GM19351 (cell line): ENCODE results near the gene CXorf38.
"Not testable (repeated sequence)": the region's sequence is repeated elsewhere in the genome, so short reads cannot be mapped to it uniquely, and the experiment has no call there.

Experiments used
- ATAC-seq: cut with Tn5 transposase; IDR thresholded peaks from one replicate; pipeline ENCODE4 v1.9.1; 2021; ENCODE audit warnings: mild to moderate bottlenecking, moderate library complexity; ENCODE audit not compliant: unreplicated experiment

The CXorf38 gene

GRCh38 chrX:40632199-40632598, 15.2 kb downstream of the CXorf38 start:
- no peak for ATAC-seq

DNA sequence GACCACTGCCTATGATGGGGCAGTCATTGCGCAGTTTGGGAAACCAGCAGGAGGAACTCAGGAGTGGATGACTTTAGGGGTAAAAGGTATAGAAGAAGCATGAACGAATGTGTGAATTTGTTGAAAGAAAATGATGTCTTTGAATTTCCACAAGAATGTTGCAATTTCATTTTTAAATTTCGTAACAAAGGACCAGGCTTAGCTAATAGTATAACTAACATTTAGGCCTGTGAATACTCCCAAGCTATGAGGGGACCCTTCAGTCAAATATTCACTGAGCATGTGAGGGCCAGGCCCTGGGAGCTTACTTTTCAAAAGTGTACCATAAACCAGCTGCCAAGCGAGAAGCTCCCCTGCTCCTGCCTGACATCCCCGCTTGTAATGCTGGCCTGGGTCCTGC, 18.9 kb downstream of the CXorf38 start:
- ATAC-seq, result no peak

DNA sequence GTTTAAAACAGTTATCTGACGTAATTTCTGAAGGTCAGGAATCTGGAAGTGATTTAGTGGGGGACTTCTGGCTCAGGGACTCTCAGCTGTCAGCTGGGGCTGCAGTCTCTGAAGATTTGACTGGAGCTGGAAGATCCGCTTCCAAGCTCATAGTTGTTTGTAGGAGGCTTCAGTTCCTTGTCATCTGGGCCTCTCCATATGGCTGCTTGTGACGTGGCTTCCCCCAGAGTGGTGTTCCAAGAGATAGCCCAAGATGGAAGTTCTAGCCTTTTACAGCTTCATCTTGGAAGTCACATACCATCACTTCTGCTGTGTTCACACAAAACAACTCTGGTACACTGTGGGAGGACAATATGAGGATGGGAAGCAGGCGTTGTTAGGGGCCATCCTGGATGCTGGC, 22.1 kb downstream of the CXorf38 start:
- ATAC-seq, result no peak

- ATAC-seq, result no peak
Observed at GRCh38 chrX:40623665-40624064, 23.7 kb downstream of the CXorf38 start.

- no peak for ATAC-seq
Observed at GRCh38 chrX:40623139-40623536, 24.2 kb downstream of the CXorf38 start, which contains the start of gene MPC1L. Gene MPC1L (plus strand): TSS chrX:40623428. CDS start chrX:40623566, 138 bp downstream.

GRCh38 chrX:40622479-40623138, 24.8 kb downstream of the CXorf38 start:
- ATAC-seq, result no peak

GRCh38 chrX:40617566-40617965, 29.8 kb downstream of the CXorf38 start:
- no peak for ATAC-seq

DNA sequence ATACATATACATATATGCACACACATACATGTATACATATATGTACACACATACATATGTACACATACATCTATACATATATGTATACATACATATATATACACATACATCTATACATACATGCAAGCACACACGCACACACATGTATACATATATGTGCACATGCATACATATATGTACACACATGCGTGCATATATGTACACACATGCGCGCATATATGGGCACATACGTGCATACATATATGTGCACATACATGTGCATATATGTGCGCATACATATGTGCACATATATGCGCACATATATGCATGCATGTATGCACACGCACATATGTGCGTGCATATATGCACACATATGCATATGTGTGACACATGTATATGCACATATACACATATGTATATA, 31.4 kb downstream of the CXorf38 start:
- ATAC-seq, result no peak

DNA sequence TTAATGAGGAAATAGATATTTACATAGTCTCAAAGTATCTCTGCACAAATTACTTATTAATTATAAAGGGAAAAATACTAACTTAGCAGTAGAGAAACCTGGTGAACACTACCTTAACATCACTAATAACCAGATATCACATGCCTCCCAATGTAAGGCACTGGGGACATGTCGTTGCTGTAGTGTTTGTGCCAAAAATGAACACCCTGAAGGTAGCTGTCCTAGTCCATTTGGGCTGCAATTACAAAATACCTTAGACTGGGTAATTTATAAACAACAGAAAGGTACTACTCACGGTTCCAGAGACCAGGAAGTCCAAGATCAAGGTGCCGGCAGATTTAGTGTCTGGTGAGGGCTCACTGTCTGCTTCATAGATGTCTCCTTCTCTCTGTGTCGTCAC, 34.9 kb downstream of the CXorf38 start:
- no peak for ATAC-seq

DNA sequence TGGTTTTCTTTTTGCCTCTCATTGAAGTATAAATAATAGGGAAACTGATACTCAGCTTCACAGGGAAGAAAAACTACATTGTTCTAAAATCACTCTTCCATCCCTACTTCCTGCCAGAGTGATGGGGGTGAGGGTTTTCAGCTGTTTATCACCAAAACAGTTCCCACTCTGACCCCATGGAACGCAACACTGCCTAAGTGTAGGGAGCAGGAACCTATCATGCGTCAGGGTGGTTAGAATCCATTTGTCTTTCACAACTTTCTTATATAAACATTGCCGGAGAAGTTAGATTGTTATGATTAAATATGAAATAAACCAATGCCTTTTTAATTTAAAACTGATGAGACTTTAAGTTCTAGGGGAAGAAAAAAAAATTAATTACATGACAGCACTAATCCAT, 40.0 kb downstream of the CXorf38 start:
- no peak for ATAC-seq

GRCh38 chrX:40603446-40603845, 43.9 kb downstream of the CXorf38 start:
- no peak for ATAC-seq

DNA sequence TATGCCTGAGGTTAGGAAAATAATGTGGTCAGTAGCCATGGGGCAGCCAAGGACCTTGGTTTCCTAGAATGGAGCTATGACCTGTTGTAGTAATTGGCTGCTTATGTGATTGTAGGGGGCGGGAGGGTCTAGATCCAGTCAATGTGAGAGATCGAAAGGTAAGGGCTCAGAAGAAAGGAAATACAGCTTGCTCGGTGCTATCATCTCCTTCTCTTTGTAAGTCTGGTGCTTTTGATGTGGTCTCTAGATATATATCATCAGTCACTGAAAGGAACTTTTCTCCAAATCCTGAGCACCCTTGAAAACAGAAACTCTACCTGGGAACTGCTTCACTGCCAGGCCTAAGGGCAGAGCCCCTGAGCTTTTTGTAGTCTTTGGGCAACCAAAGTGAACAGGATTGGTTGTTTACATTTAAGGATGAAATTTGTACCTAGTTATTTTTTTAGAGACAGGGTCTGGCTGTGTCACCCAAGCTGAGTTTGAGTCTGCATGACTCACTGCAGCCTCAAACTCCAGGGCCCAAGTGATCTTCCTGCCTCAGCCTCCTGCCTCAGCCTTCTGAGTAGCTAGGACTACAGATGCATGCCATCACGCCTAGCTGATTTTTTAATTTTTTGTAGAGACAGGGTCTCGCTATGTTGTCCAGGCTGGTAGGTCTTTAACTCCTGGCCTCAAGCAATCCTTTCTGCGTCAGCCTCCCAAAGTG, 57.6 kb downstream of the CXorf38 start:
- ATAC-seq, result not testable (repeated sequence)

DNA sequence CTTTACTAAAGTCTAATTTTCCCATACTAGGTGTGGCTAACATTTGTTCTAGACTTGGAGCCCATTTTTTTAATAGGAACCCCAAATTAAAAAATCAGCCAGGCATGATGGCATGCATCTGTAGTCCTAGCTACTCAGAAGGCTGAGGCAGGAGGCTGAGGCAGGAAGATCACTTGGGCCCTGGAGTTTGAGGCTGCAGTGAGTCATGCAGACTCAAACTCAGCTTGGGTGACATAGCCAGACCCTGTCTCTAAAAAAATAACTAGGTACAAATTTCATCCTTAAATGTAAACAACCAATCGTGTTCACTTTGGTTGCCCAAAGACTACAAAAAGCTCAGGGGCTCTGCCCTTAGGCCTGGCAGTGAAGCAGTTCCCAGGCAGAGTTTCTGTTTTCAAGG, 59.7 kb downstream of the CXorf38 start:
- ATAC-seq, result not testable (repeated sequence)

GRCh38 chrX:40582811-40583210, 64.5 kb downstream of the CXorf38 start:
- ATAC-seq, result no peak

DNA sequence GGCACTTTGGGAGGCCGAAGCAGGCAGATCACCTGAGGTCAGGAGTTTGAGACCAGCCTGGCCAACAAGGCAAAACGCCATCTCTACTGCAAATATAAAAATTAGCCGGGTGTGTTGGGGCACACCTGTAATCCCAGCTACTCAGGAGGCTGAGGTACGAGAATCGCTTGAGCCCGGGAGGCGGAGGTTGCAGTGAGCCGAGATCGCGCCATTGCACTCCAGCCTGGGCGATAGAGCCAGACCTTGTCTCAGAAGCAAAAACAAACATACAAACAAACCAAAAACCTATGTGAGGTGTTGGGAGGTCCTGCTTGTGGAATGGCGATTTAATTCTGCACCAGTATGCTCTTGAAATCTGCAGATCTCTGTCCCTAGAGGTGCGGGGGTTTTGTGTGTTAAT, 65.2 kb downstream of the CXorf38 start:
- ATAC-seq, result not testable (repeated sequence)

GRCh38 chrX:40581336-40581920, 65.9 kb downstream of the CXorf38 start:
- peak; percentile 6 for ATAC-seq

DNA sequence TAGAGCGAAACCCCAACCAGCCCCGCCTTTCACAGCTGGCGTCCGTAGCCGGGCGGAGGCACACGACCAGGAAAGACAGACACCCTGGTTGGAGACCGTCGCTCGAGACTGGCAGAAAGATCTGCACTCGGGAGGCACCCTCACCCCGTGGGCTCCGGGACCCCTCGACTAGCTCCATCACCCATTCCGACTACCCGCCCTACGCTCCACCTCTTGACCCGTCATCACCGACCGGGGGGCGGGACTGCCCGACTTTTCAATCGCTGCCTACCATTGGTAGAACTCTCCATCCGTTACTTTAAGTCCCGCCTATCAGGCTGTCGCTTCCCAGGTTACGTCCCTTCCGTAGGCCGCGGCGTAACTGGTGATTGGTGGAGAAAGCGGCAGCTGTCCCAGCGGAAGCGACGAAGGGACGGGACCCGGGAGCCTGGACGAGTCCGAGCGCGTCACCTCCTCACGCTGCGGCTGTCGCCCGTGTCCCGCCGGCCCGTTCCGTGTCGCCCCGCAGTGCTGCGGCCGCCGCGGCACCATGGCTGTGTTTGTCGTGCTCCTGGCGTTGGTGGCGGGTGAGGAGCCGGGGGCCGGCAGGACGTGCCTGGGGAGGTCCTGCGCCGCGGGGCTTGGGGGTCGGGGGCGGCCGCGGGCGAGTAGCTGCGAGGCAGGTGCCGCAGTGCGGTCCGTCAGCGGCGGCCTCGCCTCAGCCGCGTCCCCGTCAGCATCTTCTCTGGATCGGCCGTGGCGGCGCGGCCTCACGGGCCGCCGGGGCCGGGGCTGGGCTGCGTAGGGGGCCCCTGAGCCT, 66.6 kb downstream of the CXorf38 start, which contains the start of gene ATP6AP2:
ATP6AP2 (plus strand) TSS at position 434 of the 799 bp plus-strand sequence; CDS start at position 530, 96 bp downstream.
- peak; percentile 95 for ATAC-seq

DNA sequence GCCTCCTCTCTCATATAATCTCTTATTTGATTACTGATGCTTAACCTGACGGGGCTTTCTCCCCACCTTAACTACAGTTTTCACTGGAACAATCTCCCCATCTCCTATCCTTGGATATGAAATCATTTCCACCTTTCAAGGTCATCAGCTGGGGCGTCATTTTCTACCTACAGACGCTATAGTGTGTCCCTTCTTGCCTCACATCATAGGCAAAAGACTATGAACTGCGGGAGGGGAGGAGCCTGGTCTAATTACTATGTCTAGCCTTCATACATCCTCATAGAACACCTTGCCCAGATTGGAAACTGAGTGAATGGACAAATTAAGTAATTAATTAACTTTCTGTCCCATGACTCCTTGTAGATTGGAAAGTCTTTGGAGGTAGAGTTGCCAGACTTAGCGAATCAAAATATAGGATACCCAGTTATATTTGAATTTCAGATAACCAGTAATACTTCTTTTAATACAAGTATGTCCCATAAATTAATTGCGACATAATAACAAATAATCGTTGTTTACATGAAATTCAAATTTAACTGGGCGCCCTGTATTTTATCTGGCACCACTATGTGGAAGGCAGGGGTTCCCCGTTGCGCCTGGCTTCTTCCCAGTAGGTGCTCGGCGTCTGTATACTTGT, 67.3 kb downstream of the CXorf38 start:
- ATAC-seq, result peak; percentile 44

DNA sequence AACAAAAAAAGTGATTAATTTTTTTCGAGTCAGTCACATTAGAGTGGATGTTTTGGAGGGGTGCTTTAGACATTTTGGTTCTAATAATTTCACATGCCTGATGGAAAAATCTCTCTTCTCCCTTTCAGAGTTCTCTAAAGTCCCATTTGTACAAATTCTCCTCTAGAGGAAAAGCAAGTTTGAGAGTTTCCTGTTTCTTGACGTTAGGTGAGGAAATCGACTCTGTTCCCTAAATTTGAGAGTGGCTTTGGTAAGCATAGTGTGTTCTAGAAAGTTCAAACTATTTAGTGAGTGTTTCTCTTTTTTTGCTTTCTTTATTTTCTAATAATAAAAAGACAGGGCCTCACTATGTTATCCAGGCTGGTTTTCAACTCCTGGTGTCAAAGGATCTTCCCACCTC, 68.2 kb downstream of the CXorf38 start:
- no peak for ATAC-seq

DNA sequence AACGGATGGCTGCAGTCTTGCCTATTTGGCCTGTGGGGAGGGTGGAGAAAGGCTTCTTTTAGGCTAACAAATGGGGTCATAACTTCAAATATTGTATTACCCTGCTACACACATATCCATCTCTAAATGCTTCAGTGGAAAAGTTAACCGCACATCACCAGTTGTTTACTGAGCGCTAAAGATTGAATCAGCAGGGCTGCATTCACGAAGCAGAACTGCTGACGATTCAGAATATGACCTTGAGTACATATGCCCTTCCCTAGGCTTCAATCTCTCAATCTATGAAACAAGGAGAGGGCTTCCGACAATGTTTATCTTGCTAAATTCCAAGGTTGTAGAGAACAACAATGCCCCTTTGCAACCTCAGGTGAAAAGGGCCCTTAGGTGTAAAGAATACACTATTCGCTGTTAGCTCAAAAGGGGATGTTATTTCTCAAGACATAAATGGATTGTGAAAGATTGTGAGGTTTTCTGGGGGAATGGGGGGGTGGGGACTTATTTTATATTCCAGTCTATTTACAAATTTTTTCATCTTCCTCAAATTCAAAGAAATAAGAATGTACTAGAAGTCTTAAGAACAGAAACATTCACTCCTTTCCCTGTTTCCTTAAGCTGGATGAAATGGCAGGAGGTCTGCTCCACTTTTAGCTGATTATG, 69.2 kb downstream of the CXorf38 start:
- ATAC-seq, result no peak
